OCI-LY7 (cell line): ENCODE results near the gene BTBD2.

Experiments
- EZH2phosphoT487 ChIP-seq: fragments of 200-600 bp; sonication (generic); IDR thresholded peaks from 2 replicates; pipeline ENCODE4 v1.6.1; 2018; ENCODE audit warnings: low read depth, borderline replicate concordance, mild to moderate bottlenecking, mixed run types, antibody characterized with exemption, low read length, moderate library complexity, mixed read lengths
- TF ChIP-seq, protein P1 (sequence below): fragments of 200-600 bp; sonication (generic); conservative IDR thresholded peaks from 2 replicates; pipeline ENCODE4 v1.5.1; 2014; ENCODE audit warnings: mild to moderate bottlenecking, antibody characterized with exemption, low read length, moderate library complexity, mixed read lengths

- TF ChIP-seq, protein P1, sequence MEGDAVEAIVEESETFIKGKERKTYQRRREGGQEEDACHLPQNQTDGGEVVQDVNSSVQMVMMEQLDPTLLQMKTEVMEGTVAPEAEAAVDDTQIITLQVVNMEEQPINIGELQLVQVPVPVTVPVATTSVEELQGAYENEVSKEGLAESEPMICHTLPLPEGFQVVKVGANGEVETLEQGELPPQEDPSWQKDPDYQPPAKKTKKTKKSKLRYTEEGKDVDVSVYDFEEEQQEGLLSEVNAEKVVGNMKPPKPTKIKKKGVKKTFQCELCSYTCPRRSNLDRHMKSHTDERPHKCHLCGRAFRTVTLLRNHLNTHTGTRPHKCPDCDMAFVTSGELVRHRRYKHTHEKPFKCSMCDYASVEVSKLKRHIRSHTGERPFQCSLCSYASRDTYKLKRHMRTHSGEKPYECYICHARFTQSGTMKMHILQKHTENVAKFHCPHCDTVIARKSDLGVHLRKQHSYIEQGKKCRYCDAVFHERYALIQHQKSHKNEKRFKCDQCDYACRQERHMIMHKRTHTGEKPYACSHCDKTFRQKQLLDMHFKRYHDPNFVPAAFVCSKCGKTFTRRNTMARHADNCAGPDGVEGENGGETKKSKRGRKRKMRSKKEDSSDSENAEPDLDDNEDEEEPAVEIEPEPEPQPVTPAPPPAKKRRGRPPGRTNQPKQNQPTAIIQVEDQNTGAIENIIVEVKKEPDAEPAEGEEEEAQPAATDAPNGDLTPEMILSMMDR, result no peak
- no peak for TF ChIP-seq EZH2phosphoT487
These were observed 16.5 kb downstream of the BTBD2 start for GRCh38 chr19:1998712-1999708.
